Measurements from ENCODE around the gene CYP39A1. TPM values are rescaled to one million over a fixed set of nuclear protein-coding genes. Genes with fewer than 3 reads are reported as not detected.

Gene CYP39A1
- total RNA-seq, 1 experiment from 2014 or later, result 0.54 TPM

GRCh38 chr6:46642928-46643751 lies 9.5 kb downstream of the CYP39A1 start:
- Histone ChIP-seq H2AFZ (ENCODE audit: low read depth, low read length, poor library complexity, severe bottlenecking) (no peak overlapping the region), H3K27me3 (ENCODE audit: insufficient read depth, low read length) (no peaks in the 10 kb centered on the region), H3K79me2 (ENCODE audit: insufficient read depth, low read length) (no peaks in the 10 kb centered on the region), H3K4me3 (replicated peaks in 1 of 2; ENCODE audit: low read depth in 1 of 2, low read length in 2 of 2) (no peak overlapping the region), H4K20me1 (ENCODE audit: insufficient read depth) (no peaks in the 10 kb centered on the region), H3K4me2 (ENCODE audit: low read length) (no peak overlapping the region), H3K27ac (ENCODE audit: low read depth, low read length) (no peak overlapping the region), H3K4me1 (ENCODE audit: control insufficient read depth in 1 of 2, insufficient read depth in 2 of 2, low read length in 2 of 2) (peaks cover 2 to 6% of the 10 kb centered on the region in 2 experiments; a peak in 1 of 4 replicates), H3K9ac (ENCODE audit: low read length) (no peak overlapping the region), H3K36me3 (ENCODE audit: control insufficient read depth in 1 of 2, insufficient read depth in 2 of 2, low read length in 2 of 2) (no peaks in the 10 kb centered on the region), H3K9me3 (ENCODE audit: control insufficient read depth in 1 of 2, insufficient read depth in 1 of 2, low read depth in 1 of 2, low read length in 2 of 2) (no peaks in the 10 kb centered on the region), H3K9me2 (ENCODE audit: insufficient read depth) (no peaks in the 10 kb centered on the region)
- intact Hi-C loops (cut with micrococcal nuclease), result no loop called here
- ATAC-seq (no peak), DNase-seq (ENCODE audit: low read depth, low spot score) (no peak)
- CTCF ChIA-PET, result no interaction called here
- POLR2A ChIA-PET, result no interaction called here
- TF ChIP-seq CEBPB (IDR thresholded peaks at IDR 0.05; ENCODE audit: low read depth) (no peak), EZH2 (IDR thresholded peaks at IDR 0.05) (no peak), CBX3 (IDR thresholded peaks at IDR 0.05; ENCODE audit: low read depth) (no peak), EGR1 (IDR thresholded peaks at IDR 0.05; ENCODE audit: low read depth) (no peak), MAX (IDR thresholded peaks at IDR 0.05) (no peak), CTCF (IDR thresholded peaks at IDR 0.05 in 2 of 3, conservative IDR thresholded peaks at IDR 0.05 in 1 of 3; ENCODE audit: borderline replicate concordance in 1 of 3, insufficient read depth in 1 of 3, low read depth in 2 of 3, low read length in 2 of 3) (no peak), SP1 (IDR thresholded peaks at IDR 0.05; ENCODE audit: low read depth) (no peak), POLR2AphosphoS5 (IDR thresholded peaks at IDR 0.05; ENCODE audit: low read depth, low read length) (no peak), TCF7L2 (IDR thresholded peaks at IDR 0.05; ENCODE audit: borderline replicate concordance, extremely low read depth, insufficient read depth, insufficient read length) (no peak), EZH2phosphoT487 (IDR thresholded peaks at IDR 0.05; ENCODE audit: borderline replicate concordance) (no peak), POLR2A (IDR thresholded peaks at IDR 0.05; ENCODE audit: borderline replicate concordance, extremely low read depth, insufficient read depth, insufficient read length) (no peak), YY1 (IDR thresholded peaks at IDR 0.05; ENCODE audit: extremely low read depth, insufficient replicate concordance, low read depth, low read length) (no peak), ZNF274 (IDR thresholded peaks at IDR 0.05; ENCODE audit: low read depth, low read length) (no peak), RAD21 (IDR thresholded peaks at IDR 0.05; ENCODE audit: low read depth) (no peak), ATF3 (IDR thresholded peaks at IDR 0.05) (no peak), SIN3A (IDR thresholded peaks at IDR 0.05; ENCODE audit: low read depth) (no peak), ZFX (IDR thresholded peaks at IDR 0.05) (no peak), REST (IDR thresholded peaks at IDR 0.05; ENCODE audit: low read depth) (no peak), SRF (IDR thresholded peaks at IDR 0.05; ENCODE audit: low read depth) (no peak)
- BruUV-seq (replicated peaks), result no TSS peak
- RAD21 ChIA-PET (ENCODE audit: low non-redundant PET in 1 of 2, low total read pairs in 2 of 2, uncharacterized antibody in 2 of 2, unreplicated experiment in 2 of 2), result no interaction called here
